Upper lobe of left lung (tissue), 6 donors: ENCODE results near the gene CDKL2. TPM values are rescaled to one million over a fixed set of nuclear protein-coding genes. Genes with fewer than 3 reads are reported as not detected.

ENCODE experiments used
- ATAC-seq, 2 donors: fragments of 200-7000 bp; cut with Tn5 transposase; one replicate each; pipeline ENCODE4 v1.9.1; 2022; ENCODE audit warnings: mild to moderate bottlenecking in 2 of 2, moderate library complexity in 2 of 2; ENCODE audit not compliant: low FRiP score in 2 of 2
- DNase-seq, 2 donors: peaks; one replicate each; pipeline ENCODE4 v3.0.0-alpha.2; 2019 to 2020
- H3K27ac ChIP-seq, 4 donors: fragments of 200-600 bp; sonication (generic); one replicate each; pipeline ENCODE4 v1.5.1; 2016 to 2019
- H3K27me3 ChIP-seq, 4 donors: fragments of 200-600 bp; sonication (generic); one replicate each; pipeline ENCODE4 v1.5.1; 2017 to 2019
- H3K36me3 ChIP-seq, 4 donors: fragments of 200-600 bp; sonication (generic); one replicate each; pipeline ENCODE4 v1.5.1; 2016 to 2019
- H3K4me1 ChIP-seq, 4 donors: fragments of 200-600 bp; sonication (generic); one replicate each; pipeline ENCODE4 v1.5.1; 2018 to 2019
- H3K4me3 ChIP-seq, 4 donors: fragments of 200-600 bp; sonication (generic); one replicate each; pipeline ENCODE4 v1.5.1; 2017 to 2019; ENCODE audit warnings: mild to moderate bottlenecking in 2 of 4, moderate library complexity in 1 of 4
- H3K9me3 ChIP-seq, 4 donors: fragments of 200-600 bp; sonication (generic); one replicate each; pipeline ENCODE4 v1.5.1; 2018 to 2019
- CTCF ChIP-seq, 6 experiments: fragments of 450-650 bp in 4 of 6; fragments of 200-600 bp in 2 of 6; sonication (generic) in 2 of 6; IDR thresholded peaks; one replicate each; pipeline ENCODE4 v1.5.1; 2016 to 2019; ENCODE audit warnings: antibody characterized with exemption in 6 of 6
- EP300 ChIP-seq, 4 donors: sonication (generic); formaldehyde crosslinking; IDR thresholded peaks; one replicate each; pipeline ENCODE4 v1.5.1; 2017; ENCODE audit warnings: antibody characterized with exemption in 4 of 4, control low read depth in 2 of 4
- POLR2A ChIP-seq, 4 donors: fragments of 450-650 bp; IDR thresholded peaks; one replicate each; pipeline ENCODE4 v1.5.1; 2016 to 2017; ENCODE audit warnings: antibody characterized with exemption in 4 of 4, mild to moderate bottlenecking in 2 of 4
- POLR2AphosphoS5 ChIP-seq, 2 donors: sonication (generic); formaldehyde crosslinking; IDR thresholded peaks; one replicate each; pipeline ENCODE4 v1.5.1; 2017; ENCODE audit warnings: antibody characterized with exemption in 2 of 2
- WGBS, 2 donors: methylation state at CpG; one replicate each; pipeline ENCODE4 v1.1.5; 2017 to 2018; 5-methylcytosine and 5-hydroxymethylcytosine counted together
- total RNA-seq, 6 donors: library from RNA; depleted of rRNA in 4 of 6; stranded (reverse); fragments of >200 nt in 4 of 6; gene quantifications; one replicate each; pipeline versions ENCODE4 v1.1.0 to v1.2.1, GENCODE V29; 2016 to 2021
- donor health status: DM: no; HTN: no; CAD: no; lungs with moderate emphysema.
- donor health status: DM: no; HTN: yes; CAD: no; lungs with severe emphysema.

CDKL2 gene
- total RNA-seq: 10 to 100 TPM in 5 of 6 donors, 1 to 10 TPM in 1; 3.7 to 32.4 (median 17.0) TPM

DNA sequence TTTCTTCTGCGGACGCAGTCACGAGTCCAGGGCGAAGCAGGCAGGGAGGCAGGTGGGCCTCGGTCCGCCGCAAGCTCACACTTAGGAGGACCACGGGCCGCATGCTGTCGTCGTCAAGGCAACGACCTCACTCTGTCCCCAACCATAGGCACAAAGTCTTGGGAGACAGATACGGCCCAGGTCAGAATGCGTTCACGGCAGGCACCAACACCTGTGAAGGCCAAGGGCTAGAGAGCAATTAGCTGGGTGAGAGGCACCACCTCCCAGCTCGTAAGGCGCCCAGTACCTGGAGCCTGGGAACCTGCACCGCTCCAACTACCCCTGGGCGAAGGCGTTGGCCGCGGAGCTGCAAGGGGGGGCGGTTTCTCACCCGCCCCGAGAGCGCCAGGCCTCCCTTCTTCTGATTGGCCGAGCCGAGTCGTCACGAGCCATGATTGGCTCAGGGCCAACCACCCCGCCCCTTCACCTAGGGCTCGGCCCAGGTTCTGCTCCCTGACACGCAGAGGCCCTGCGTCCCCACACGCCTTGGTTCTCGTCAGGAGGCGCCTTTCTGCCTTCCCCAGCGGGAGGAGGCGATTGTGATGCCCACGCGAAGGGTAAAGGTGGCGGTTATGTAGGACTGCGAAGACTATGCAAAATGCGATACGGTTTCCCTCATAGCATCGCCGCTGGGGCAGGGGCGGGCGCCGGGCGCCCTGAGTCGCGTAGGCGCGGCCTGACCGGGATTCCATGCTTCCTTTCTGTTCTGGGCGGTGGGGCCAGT, at the start of gene CDKL2:
TSS of gene CDKL2 (minus strand) at position 355 of the 763 bp plus-strand sequence. CDS start 4,540 bp downstream, outside the sequence.
- DNase-seq (peak; percentile 92 to 95), ATAC-seq (peak; percentile 95 to 98)
- Histone ChIP-seq H3K36me3 (no peaks in the 10 kb centered on the region), H3K4me1 (peaks cover 0 to 13% (median 9%) of the 10 kb centered on the region in 4 donors), H3K4me3 (peak within 1 kb of the TSS; percentile 21 to 67 (median 54)), H3K9me3 (no peaks in the 10 kb centered on the region), H3K27ac (peak within 1 kb of the TSS; percentile 30 to 77 (median 74)), H3K27me3 (no peaks in the 10 kb centered on the region)
- 5 to 8% methylated on average over 22 to 33 of the region's 57 CpGs for WGBS, 2 donors
- TF ChIP-seq POLR2AphosphoS5 (IDR thresholded peaks at IDR 0.05): peak; percentile 42 to 77
- no peak for TF ChIP-seq CTCF (IDR thresholded peaks at IDR 0.05)
- TF ChIP-seq EP300 (IDR thresholded peaks at IDR 0.05): no peak
- peak in 3 of 4 donors; percentile 25 to 86 (median 41) for TF ChIP-seq POLR2A (IDR thresholded peaks at IDR 0.05)

DNA sequence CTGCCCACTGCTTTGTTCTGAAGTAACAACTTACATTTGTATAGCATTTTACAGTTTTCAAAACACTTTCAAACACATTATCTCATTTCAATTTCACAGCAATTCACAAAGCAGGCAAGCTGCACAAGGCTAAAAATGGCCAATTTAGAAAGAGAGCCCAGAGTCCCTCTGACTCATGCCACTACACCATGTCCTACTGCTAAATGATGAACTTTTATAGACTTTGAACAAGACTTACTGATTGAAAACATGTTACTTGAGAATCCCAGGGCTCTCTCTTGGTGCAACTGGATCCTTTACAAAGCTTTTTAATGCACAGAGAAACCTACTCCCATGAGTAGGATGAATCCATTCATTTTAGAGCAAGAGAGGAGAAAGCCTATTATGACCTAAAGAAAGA, 48.6 kb upstream of the CDKL2 start:
- ATAC-seq (no peak), DNase-seq (no peak)
- H3K9me3 ChIP-seq: no peaks in the 10 kb centered on the region
- H3K27me3 ChIP-seq: no peaks in the 10 kb centered on the region
- no peak overlapping the region for H3K27ac ChIP-seq
- no peak overlapping the region for H3K4me3 ChIP-seq
- TF ChIP-seq POLR2AphosphoS5 (IDR thresholded peaks at IDR 0.05): no peak
- TF ChIP-seq EP300 (IDR thresholded peaks at IDR 0.05): no peak
- no peak for TF ChIP-seq CTCF (IDR thresholded peaks at IDR 0.05)
- no peak for TF ChIP-seq POLR2A (IDR thresholded peaks at IDR 0.05)
- H3K36me3 ChIP-seq: no peaks in the 10 kb centered on the region
- peaks cover 2 to 5% (median 4%) of the 10 kb centered on the region in 4 donors for H3K4me1 ChIP-seq

- no peak for DNase-seq
These were observed 48.1 kb upstream of the CDKL2 start for GRCh38 chr4:75678473-75678872.

GRCh38 chr4:75675004-75675531, 44.7 kb upstream of the CDKL2 start:
- WGBS, 2 donors: 93 to 94% methylated on average over 11 of the region's 11 CpGs
- DNase-seq: no peak

More at GRCh38 chr4:75678473-75678872, 48.1 kb upstream of the CDKL2 start:
- no peaks in the 10 kb centered on the region for H3K9me3 ChIP-seq
- TF ChIP-seq EP300 (IDR thresholded peaks at IDR 0.05) (no peak), POLR2AphosphoS5 (IDR thresholded peaks at IDR 0.05) (no peak)
- H3K27ac ChIP-seq: no peak overlapping the region
- H3K36me3 ChIP-seq: no peaks in the 10 kb centered on the region
- no peak for ATAC-seq
- no peaks in the 10 kb centered on the region for H3K27me3 ChIP-seq
- H3K4me3 ChIP-seq: no peak overlapping the region
- H3K4me1 ChIP-seq: peaks cover 4 to 7% (median 6%) of the 10 kb centered on the region in 4 donors

More at GRCh38 chr4:75675004-75675531, 44.7 kb upstream of the CDKL2 start:
- no peak for ATAC-seq
- peaks cover 7 to 25% (median 22%) of the 10 kb centered on the region in 4 donors for H3K4me1 ChIP-seq
- H3K27me3 ChIP-seq: no peaks in the 10 kb centered on the region
- no peaks in the 10 kb centered on the region for H3K9me3 ChIP-seq
- TF ChIP-seq CTCF (IDR thresholded peaks at IDR 0.05) (no peak), EP300 (IDR thresholded peaks at IDR 0.05) (no peak), POLR2A (IDR thresholded peaks at IDR 0.05) (no peak), POLR2AphosphoS5 (IDR thresholded peaks at IDR 0.05) (no peak)
- no peak overlapping the region for H3K4me3 ChIP-seq
- no peak overlapping the region for H3K27ac ChIP-seq
- H3K36me3 ChIP-seq: no peaks in the 10 kb centered on the region
